ENCODE measurements around the gene AHCYL1.
A peak's percentile ranks its signal among the peaks of the same experiment; 100 is the strongest.

AHCYL1 gene

GRCh38 chr1:110002695-110003094, 18.1 kb downstream of the AHCYL1 start:
- no peak overlapping the region for H3K4me3 ChIP-seq (ENCODE audit: low read depth, low read length)
- DNase-seq (ENCODE audit: low read depth), result no peak
- in situ Hi-C loops (cut with HindIII; ENCODE audit: low sequenced_read_pairs), result loop anchor here (10.0 to 25.0 kb wide), 2 partner anchors 215 to 358 kb away; no protein-coding TSS in a partner anchor
- no peak for TF ChIP-seq CTCF (IDR thresholded peaks at IDR 0.05; ENCODE audit: low read depth, low read length, missing control alignments)

- in situ Hi-C loops (cut with HindIII; ENCODE audit: low sequenced_read_pairs), result loop anchor here (10.0 to 25.0 kb wide), 2 partner anchors 217 to 359 kb away; no protein-coding TSS in a partner anchor
- peak; percentile 92 for DNase-seq (ENCODE audit: low read depth)
- no peak for TF ChIP-seq CTCF (IDR thresholded peaks at IDR 0.05; ENCODE audit: low read depth, low read length, missing control alignments)
- peak overlapping the region; percentile 31 for H3K4me3 ChIP-seq (ENCODE audit: low read depth, low read length)
These were observed 19.3 kb downstream of the AHCYL1 start for GRCh38 chr1:110003747-110004428.

- H3K4me3 ChIP-seq (ENCODE audit: low read depth, low read length), result peak overlapping the region; percentile 31
- in situ Hi-C loops (cut with HindIII; ENCODE audit: low sequenced_read_pairs), result loop anchor here (10.0 to 25.0 kb wide), 2 partner anchors 217 to 360 kb away; no protein-coding TSS in a partner anchor
- TF ChIP-seq CTCF (IDR thresholded peaks at IDR 0.05; ENCODE audit: low read depth, low read length, missing control alignments), result no peak
- no peak for DNase-seq (ENCODE audit: low read depth)
These were observed 20.0 kb downstream of the AHCYL1 start for GRCh38 chr1:110004583-110004982.

- in situ Hi-C loops (cut with HindIII; ENCODE audit: low sequenced_read_pairs), result loop anchor here (10.0 to 25.0 kb wide), 2 partner anchors 219 to 361 kb away; no protein-coding TSS in a partner anchor
- TF ChIP-seq CTCF (IDR thresholded peaks at IDR 0.05; ENCODE audit: low read depth, low read length, missing control alignments), result no peak
- no peak for DNase-seq (ENCODE audit: low read depth)
- no peak overlapping the region for H3K4me3 ChIP-seq (ENCODE audit: low read depth, low read length)
These were observed 21.4 kb downstream of the AHCYL1 start for GRCh38 chr1:110005971-110006370.

- DNase-seq (ENCODE audit: low read depth), result no peak
- in situ Hi-C loops (cut with HindIII; ENCODE audit: low sequenced_read_pairs), result loop anchor here (10.0 to 25.0 kb wide), 2 partner anchors 219 to 362 kb away; no protein-coding TSS in a partner anchor
- TF ChIP-seq CTCF (IDR thresholded peaks at IDR 0.05; ENCODE audit: low read depth, low read length, missing control alignments), result no peak
- no peak overlapping the region for H3K4me3 ChIP-seq (ENCODE audit: low read depth, low read length)
These were observed 22.0 kb downstream of the AHCYL1 start for GRCh38 chr1:110006516-110006915.

- in situ Hi-C loops (cut with HindIII; ENCODE audit: low sequenced_read_pairs), result loop anchor here (10.0 to 25.0 kb wide), 2 partner anchors 220 to 362 kb away; no protein-coding TSS in a partner anchor
- TF ChIP-seq CTCF (IDR thresholded peaks at IDR 0.05; ENCODE audit: low read depth, low read length, missing control alignments), result no peak
- DNase-seq (ENCODE audit: low read depth), result no peak
- no peak overlapping the region for H3K4me3 ChIP-seq (ENCODE audit: low read depth, low read length)
These were observed 22.7 kb downstream of the AHCYL1 start for GRCh38 chr1:110007046-110007830.

Data from astrocyte of the cerebellum (primary cell).